Measurements from ENCODE around the gene PARP8.
"Not testable (repeated sequence)": the region's sequence is repeated elsewhere in the genome, so short reads cannot be mapped to it uniquely, and the experiment has no call there.

The PARP8 gene

GRCh38 chr5:50691399-50692016, 25.1 kb downstream of the PARP8 start:
- no peak for DNase-seq

GRCh38 chr5:50694027-50694590, 27.7 kb downstream of the PARP8 start:
- DNase-seq: no peak

DNA sequence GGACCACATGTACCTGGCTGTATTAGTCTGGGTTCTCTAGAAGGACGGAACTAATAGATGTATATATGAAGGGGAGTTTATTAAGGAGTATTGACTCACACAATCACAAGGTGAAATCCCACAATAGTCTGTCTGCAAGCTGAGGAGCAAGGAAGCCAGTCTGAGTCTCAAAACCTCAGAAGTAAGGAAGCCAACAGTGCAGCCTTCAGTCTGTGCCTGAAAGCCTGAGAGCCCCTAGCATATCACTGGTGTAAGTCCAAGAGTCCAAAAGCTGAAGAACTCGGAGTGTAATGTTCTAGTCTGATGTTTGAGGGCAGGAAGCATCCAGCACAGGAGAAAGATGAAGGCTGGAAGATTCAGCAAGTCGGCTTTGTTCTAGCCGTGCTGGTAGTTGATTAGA, 28.2 kb downstream of the PARP8 start:
- DNase-seq: not testable (repeated sequence)

DNA sequence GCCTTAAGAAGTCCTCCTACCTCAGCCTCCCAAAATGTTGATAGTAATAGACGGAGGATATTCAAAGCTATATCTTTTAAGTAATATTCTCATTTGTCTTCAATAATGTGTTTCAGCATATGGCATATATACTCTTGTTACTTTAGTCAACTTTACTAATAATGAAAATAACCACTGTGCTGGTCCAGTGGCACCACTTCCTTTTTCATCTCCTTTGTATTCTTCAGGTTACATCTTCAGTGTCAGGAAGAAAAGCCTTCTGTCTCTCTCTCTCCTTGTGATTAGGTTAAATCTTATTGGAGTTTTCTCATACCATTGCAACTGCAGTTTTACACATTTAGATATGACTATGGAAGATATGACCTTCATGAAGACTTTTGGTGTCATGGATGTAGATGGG, 31.3 kb downstream of the PARP8 start:
- no peak for DNase-seq

DNA sequence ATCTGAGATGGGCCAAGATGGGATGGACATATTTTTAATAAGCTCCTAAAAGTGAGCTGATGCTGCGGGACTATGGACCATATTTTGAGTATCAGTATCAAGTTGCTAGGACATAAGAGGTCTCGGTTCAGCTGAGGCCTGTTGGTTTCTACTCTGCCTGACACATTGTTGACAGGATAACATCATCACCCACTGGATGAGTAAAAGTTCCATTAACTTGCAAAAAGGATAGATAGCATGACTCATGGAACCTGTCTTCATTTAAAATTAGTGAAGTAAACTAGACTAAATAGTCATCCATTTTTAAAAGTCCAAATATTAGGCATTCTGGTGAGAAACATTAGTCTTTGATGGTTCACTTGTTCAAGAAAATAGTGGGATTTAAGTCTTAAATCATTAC, 33.3 kb downstream of the PARP8 start:
- peak; percentile 28 for DNase-seq

GRCh38 chr5:50700706-50701105, 34.3 kb downstream of the PARP8 start:
- DNase-seq: no peak

DNA sequence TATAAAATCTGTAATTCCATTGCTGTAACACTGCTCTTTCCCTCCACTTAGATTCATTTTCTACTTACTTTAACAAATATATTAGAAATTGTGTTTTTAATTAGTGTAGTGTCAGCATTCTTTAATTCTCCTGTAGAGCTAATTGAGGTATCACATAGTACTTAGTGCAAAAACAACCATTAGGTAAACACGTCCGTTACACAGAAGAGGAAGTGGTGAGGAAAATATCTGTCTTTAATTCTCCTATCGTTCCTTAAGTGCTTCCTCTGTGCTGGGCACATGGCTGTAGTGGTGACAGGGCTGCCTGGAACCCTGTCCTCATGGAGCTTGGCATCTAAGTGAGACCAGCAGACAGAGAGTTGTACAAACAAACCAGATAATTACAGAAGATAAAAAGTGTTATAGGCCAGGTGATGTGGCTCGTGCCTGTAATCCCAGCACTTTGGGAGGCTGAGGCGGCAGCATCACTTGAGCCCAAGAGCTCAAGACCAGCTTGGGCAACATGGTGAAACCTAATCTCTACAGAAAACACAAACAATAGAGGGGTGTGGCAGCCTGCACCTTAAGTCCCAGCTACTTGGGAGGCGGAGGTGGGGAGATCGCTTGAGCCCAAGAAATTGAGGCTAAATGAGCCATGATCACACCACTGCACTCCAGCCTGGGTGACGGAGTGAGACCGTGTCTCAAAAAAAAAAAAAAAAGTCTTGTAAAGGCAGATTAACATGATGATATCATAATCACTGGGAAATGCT, 36.4 kb downstream of the PARP8 start:
- no peak for DNase-seq

DNA sequence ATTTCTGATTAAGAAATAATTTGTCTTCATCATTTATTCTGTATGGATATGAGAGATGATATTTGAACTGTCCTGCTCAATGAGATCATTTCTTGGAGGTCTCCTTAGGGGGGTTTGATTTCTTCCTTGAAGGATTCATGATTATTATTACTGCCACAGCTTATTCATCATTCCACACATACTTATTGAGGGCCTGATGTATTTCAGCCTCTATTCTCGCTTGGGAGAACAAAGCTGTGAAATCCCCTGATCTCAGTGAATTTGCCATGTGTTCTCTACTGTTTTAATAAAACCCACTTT, 36.9 kb downstream of the PARP8 start:
- DNase-seq: no peak

- no peak for DNase-seq
Observed at GRCh38 chr5:50704730-50705129, 38.3 kb downstream of the PARP8 start.

DNA sequence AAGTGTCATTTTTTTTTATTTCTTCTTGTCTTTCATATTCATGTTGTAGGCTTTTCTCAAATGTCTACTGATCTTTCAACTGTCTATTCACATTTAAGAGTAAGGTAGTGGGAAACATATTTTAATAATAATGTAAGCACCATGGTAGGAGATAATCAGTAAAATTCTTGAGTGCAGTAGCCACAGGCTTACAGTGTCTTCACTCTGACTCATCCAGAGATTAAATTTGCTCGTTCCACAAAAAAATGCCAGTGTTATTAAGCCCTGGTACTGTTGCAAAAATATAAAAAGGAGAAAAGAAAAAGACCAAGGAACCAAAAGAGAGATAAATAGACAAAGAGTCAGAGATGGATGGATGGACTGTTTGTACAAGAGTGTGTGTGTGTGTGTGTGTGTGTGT, 43.0 kb downstream of the PARP8 start:
- DNase-seq: no peak

DNA sequence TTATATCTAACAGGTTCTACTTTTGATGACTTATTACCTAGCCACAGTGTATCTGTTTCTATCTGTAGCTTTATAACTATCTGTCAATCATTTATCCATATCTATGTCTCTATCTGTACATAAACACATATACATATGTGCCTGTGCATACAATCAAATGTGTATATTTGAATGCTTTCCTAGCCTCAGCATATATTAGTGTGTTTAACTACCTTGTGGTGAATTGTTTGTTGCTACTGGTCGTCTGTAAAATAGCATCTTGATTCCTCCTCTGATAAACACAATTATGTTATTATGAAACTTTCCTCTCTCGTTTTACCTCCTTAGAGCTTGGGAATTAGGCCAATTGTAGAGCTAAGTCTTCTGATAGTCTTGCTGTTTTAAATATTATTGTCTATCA, 44.4 kb downstream of the PARP8 start:
- DNase-seq: no peak

GRCh38 chr5:50711280-50711679, 44.8 kb downstream of the PARP8 start:
- peak; percentile 65 for DNase-seq

GRCh38 chr5:50712479-50712878, 46.0 kb downstream of the PARP8 start:
- DNase-seq: no peak

DNA sequence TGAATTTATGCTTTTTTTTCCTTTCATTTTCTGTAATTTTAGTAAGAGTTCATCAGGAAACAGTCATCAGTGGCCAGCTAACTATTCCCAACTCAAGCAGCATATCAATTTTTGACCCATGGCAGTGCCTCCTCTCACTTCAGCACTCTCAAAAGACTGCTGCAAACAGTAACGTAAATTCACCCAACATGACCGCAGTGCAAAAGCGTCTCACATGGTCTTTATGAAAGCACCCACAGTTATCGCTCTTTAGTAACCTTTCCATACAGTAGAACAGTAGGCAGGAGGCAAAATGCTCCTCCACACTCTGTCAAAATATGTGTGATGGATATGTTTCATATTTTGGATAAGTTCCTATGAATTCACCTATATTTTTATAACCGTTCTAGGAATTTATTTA, 48.6 kb downstream of the PARP8 start:
- no peak for DNase-seq

- DNase-seq: no peak
Observed at GRCh38 chr5:50716134-50716533, 49.7 kb downstream of the PARP8 start.

GRCh38 chr5:50717651-50718050, 51.2 kb downstream of the PARP8 start:
- no peak for DNase-seq

DNA sequence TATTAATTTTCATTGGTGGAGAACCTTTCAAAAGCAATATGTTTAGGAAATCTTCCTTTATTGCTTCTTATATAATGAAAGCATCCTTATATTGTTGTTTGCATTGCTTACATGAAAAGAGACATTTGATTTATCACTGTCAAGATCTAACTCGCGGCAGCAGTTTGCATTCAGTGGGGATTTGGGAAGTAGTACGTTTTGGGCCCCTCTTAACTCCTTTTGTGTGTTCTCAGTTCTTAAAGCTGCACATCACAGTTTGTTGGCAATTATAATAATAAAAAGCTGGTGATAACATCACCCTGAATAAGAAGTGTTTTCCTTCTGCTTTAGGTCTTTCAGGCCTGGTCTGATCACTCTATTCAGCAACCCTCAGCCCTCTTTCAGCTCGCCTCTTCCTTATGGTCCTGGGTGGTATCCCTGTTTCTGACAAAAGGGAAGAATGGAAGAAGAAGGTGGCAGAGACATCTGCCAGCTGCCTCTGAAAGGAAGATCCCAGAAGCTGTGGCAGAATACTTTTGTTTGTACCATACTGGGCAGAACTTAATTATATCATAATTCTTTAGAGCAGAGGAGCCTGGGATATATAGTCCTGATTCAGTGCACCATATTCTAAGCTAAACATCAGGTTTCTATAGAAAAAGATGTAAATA, 53.7 kb downstream of the PARP8 start:
- DNase-seq: no peak

- no peak for DNase-seq
Observed at GRCh38 chr5:50722223-50722622, 55.8 kb downstream of the PARP8 start.

DNA sequence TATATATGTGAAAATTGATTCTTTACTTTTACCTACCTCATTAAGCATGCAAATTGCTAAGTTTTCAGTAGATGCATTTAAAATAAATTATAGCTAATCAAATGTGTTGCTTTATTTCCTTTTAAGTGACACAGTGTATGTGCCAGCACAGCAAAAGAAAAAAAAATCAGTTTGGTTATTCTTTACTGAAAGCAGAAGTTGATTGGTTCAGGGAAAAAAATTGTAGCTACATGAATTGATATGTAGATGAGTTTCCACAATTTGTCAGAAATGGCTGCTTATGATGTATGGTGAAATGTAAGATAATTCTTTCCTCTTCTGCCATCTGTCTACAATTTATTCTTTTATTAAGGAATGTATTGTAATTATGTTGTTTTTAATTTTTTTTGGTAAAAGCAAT, 57.8 kb downstream of the PARP8 start:
- DNase-seq: no peak

GRCh38 chr5:50725800-50726474, 59.5 kb downstream of the PARP8 start:
- no peak for DNase-seq

GRCh38 chr5:50726475-50727148, 60.2 kb downstream of the PARP8 start:
- no peak for DNase-seq

- DNase-seq: peak; percentile 39
Observed at GRCh38 chr5:50727149-50727496, 60.7 kb downstream of the PARP8 start.

DNA sequence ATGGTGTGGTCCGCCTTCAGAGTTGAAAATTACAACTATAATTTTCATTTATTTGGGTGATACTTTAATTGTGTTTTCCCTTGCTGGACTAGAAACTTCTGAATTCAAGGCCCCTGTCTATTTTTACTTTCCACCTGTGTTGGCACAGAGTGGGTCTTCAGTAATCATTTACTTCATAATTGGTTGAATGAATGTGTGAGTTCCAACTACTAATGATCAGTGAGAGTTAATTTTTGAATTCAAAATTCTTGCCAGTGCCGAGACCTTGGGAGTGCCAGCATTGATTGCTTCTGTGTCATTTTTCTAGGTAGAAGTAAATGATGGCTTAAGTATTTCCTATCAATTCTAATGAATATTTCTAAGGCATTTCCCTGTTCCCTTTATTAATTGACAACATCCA, 61.4 kb downstream of the PARP8 start:
- DNase-seq: no peak
